Eye (tissue), 1 donor: ENCODE results near the gene ANKRD11.
"Not testable (repeated sequence)": the region's sequence is repeated elsewhere in the genome, so short reads cannot be mapped to it uniquely, and the experiment has no call there.

Source experiments
- DNase-seq: peaks from one replicate; pipeline ENCODE4 v3.0.0-alpha.2; 2015

The ANKRD11 gene

DNA sequence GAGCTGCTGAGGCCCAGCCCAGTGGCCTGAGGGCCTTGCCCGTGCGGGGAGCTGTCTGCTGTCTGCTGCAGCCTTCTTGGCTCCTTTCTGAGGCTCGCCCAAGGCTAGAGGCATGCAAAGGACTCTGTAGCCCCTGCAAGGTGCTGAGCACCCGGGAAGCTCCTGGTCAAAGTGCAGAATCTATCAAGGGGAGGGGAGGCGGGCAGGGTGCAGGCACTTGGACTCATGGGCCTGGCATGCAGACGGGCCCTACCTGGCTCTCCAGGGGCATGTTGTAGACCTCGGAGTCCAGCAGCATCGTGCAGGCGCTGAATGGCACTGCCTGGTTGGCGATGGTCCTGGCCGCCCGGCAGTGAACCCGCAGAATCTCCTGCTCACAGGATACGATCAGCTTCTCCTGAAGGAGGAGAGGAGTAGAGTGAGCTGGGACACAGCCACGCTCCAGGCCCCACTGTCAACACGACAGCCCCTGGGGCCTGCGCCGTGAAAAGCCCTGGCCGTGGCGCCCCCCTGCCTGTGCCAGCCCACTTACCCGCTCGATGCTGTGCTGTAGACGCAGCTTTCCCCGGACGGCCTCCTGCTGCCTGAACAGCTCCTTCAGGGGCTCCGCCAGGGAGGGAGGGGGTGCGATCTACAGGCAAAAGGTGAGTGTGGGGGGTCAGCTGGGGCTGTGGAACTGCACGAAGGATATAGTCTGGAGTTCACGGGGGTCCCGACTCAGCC lies 215.6 kb downstream of the ANKRD11 start:
- DNase-seq: no peak

DNA sequence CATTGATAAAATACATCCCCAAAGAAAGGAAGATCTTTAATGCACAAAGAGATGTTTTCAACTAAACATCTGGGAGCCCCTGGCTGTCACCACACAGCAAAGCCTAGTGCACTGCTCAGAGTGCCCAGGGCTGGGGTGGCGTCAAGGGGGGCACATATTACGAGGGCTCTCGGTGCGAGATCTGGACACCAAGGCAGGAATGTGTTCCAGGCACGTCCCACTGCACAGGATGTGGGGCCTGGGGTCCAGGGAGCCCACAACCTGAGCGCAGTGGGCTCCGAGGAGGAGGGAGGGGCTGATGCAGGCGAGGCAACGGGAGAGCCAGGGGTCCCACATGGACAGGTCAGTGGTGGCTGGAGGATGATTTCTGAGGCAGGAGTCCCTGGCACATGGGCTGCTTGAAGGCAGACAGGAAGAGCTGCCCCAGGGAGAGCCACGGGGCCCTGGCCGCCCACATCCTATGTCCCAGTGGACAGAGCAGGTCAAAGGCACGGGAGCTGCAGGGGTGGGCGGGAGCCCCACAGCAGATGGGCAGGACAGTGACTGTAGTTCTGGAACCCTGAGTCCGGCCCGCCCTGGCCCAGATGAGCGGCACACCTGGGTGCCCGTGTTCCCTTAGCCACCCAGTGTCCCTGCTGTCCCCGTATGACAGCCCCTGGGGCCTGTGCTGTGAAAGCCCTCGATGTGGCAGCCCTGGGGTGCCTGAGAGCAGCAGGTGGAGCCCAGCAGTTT lies 216.5 kb downstream of the ANKRD11 start:
- no peak for DNase-seq

DNA sequence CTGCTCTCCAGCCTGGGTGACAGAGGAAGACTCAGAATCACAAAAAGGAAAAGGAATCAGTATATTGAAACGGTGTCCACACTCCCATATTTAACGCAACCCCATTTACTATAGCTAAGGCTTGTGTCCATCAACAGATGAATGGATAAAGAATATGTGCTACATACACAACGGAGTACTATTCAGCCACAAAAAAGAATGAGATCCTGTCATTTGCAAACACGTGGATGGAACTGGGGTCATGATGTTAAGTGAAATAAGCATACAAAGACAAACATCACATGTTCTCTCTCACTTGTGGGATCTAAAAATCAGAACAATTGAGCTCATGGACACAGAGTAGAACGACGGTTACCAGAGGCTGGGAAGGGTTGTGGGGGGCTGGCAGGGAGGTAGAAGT lies 217.7 kb downstream of the ANKRD11 start:
- no peak for DNase-seq

DNA sequence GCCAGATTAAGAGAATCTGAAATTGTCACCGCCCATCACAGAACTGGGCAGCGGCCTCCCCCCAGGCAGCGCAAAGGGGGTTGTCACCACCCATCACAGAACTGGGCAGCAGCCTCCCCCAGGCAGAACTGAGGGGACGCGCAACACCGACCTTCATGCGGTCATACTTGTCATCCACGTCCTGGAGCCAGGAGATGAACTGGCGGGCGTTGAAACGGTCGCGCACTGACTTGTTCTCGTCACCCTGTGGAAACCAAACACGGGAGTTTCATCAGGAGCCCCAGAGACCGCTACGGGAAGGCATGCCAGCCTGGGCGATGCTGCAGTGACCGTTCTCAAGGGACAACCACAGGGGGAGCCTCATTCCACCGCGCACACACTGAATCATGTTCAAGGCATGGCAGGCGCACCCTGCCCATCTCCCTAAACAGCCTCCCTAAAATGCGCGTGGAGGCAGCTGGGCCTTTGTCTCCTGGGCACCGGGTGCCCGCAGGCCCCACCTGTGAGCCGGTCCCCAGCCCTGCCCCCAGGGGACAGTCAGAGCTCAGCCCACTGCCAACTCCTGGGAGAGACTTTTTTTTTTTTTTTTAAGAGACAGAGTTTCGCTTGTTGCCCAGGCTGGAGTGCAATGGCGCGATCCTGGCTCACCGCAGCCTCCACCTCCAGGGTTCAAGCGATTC lies 219.6 kb downstream of the ANKRD11 start:
- no peak for DNase-seq

DNA sequence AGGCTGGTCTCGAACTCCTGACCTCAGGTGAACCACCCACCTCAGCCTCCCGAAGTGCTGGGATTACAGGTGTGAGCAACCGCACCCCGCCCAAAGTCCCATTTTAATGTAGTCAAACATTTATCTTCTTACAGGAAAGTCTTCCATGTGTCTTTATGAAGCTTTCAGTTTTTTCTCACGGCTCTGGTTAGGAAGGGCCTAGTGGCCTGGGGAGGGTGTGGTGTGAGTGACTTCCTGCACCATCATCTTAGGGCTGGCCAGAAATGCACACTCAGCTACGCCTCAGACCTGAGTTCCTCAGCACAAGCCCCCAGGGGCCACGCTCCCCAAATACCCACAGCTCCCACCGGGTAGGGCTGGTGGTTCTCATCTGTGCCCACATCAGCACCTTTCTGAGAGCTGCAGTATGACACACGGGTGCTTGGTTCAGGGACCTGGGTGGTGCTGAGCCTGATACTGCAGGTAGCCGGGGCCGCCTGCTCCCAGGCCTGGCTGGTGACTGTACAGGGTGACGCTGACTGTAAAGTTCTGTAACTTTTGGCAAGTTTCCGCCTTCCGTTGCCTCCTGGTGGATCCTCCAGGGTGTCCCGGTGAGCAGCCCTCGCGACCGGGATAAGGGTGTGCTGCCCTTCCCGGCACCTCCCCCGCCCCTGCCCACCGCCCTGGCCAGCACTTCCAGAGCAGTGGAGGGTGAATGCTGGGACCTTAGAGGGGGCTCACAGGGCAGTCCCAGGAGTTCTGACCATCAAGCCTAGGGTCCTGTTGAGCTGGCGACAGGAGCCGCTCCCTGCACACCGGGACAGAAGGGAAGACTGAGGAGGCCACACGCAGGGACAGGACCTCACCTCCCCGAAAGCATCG lies 220.3 kb downstream of the ANKRD11 start:
- DNase-seq: no peak

DNA sequence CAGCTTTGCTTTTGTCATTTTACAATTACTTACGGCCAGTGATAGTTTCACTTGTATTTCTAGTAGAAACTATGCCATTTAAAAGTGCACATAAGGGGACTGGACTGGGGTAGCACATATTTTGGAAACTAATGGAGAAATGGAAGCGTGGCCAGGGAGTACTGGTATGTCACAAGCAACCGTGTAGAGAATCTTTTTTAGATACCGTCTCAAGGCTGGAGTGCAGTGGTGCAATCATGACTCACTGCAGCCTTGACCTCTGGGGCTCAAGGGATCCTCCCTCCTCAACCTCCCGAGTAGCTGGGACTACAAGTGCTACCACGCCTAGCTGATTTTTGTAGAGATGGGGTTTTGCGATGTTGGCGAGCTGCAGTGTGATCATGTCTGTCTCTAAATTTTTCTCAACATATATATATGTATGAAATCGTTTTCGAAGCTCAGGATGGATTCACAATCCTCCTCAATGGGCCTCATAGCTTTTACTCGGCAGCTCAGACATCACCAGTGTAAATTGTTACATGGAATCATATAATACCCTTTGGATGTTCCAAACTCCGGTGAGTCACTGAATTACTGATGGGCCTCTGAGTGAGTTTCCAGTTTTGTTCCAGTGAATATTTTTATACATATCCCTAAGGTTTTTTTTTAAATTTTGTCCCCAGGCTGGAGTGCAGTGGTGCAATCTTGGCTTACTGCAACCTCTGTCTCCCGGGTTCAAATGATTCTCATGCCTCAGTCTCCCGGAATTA lies 221.2 kb downstream of the ANKRD11 start:
- no peak for DNase-seq

DNA sequence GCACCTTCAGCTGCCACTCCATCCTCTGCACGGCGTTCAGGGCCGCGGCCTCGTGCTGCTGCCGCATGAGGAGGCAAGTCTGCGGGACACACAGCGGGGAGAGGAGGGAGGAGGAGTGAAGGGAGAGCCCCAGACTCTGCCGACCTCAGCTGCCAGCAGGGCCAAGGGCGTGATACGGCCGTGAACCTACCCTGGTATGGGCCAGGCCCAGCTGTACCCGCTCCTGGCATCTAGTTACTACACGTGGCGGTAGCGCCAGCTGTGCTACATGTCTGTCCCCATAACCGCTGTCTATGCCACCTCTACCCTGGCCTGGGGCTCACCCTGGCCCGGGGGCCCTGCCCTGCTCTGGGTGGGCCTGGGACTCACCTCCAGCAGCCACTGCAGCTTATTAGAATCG lies 221.8 kb downstream of the ANKRD11 start:
- DNase-seq: no peak

DNA sequence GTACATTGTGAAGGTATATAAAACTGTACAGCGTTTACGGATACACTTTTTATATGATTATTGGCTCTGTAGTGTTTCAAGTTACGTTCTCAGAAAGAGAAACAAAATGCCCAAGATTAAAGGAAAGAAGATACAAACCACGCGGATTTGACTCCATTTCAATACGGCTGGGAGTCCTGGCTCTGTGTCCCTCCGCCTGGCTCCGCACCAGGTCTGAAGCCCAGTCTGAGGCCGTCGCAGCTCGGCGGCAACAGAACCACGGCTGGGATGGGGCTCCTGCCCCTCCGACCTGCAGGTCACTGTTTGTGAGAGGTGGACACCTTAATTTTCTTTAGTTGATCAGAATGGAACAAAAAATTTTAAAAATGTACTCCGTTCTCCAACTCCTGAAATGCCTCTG lies 222.6 kb downstream of the ANKRD11 start:
- not testable (repeated sequence) for DNase-seq

DNA sequence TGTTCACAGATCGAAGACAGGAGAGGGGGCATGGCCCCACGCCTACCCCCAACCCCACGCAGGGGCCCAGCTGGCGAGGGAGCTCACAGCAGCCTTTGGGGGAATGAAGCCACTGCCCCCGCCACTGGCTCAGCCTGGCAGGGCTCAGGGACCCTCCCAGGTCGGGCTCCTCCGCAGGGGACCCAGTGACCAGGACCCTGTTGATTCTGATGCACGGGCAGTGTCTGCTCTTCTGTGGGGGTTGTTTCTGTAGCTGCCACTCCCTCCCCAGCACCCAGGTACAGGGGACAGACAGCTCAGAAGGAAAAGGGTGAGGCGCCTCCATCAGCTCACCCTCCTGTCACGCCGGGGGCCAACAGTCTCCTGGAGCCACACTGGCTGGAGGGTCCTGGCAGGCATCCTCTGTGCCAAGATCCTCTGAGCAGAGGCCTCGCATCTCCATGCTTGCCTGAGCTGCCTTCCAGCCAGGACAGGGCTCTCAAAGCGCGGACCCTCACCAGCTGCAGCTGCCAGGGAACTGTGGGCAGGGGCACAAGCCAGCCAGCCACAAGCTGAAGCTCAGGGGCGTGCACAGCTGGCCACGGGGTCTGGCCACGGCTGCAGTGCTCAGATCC lies 223.7 kb downstream of the ANKRD11 start:
- no peak for DNase-seq

DNA sequence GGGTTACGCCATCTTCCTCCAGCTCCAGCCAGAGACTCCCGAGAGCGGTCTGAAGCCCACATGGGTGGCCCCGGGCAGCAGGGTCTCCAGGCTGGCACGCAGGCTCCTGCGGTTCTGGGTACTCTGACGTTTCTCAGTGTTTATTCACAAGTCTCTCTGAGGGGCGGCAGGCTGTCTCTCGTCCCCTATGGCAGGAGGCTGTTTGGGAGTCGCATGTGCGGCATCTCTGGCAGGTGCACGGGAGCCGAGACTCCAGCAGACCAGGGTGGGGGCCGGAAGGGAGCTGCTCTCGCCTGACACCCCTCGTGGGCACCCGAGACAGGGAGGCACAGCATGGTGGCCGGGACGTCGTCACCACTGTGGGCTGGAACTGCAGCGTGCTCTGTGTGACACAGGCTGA lies 224.7 kb downstream of the ANKRD11 start:
- DNase-seq: no peak

DNA sequence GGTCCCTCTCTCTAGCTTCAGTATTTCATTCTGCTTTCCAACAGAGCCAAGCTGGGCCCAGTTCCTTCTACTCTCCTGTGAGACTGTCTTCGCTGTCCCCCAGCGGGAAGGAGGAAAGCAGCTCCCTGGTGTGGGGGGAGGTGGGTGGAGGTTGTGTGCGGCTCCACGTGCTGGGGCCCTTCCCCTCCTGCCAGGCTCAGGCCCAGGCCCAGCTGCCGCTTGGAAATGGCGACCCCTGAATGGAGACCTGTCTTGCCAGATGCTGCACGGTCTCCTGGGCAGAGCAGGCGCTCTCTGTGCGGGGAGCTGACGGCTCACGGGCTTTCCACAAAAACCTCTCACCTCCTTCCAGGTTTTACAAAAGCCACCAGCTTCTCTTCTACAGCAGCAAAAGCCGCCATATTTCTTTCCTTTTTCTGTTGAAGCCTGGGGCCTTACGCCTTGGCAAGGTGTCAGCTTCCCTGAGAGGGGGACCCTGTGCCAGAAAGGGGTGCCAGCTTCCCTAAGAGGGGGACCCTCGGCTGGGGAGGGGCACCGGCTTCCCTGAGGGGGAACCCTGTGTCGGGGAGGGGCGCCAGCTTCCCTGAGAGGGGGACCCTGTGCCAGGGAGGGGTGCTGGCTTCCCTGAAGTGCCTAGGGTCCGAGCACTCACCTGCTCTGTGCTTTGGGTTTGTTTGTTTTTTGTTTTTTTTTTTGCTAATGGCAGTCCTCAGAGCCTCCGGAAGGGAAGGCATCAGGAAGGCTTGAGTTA lies 225.4 kb downstream of the ANKRD11 start:
- no peak for DNase-seq

DNA sequence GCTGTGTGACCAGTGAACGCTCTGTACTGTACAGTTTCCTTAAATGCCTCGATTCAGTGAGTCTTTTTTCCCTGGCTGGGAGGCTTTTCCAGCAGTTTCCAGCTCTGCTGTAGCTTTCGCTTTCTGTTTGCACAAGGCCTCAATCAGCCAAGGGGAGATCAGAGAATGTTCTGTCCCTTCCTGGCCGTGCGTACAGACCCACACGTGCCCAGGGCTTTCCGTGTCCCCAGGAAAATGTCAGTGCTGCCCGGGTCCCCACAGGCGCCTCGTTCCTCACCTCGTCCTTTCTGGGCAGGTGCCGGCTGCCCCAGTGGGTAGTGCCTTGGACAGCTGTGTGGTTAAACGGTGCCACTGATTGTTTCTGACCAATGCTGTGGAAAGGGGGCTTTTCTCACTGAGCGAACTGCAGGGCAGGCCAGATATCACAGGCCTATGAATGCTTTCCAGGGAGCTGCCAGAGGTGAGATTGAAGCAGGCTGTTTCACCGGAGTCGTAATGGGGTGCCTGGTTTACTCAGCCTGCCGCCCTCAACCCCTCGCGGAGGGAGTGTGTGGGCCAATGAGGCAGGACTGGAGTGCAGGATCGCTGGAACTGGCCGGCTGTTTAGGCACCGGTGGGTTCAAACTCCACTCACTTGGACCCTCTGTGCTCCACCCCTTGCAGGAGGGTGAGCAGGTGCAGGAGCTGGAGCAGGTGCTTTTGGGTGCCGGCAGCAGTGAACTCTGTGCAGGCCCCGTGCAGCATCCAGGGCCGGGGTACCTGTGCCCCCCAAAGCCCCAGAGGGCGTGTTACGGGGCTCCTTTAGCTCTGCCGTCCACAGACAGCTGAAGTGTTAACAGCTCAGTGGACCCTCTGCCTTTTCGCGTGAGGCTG lies 228.4 kb downstream of the ANKRD11 start:
- no peak for DNase-seq

DNA sequence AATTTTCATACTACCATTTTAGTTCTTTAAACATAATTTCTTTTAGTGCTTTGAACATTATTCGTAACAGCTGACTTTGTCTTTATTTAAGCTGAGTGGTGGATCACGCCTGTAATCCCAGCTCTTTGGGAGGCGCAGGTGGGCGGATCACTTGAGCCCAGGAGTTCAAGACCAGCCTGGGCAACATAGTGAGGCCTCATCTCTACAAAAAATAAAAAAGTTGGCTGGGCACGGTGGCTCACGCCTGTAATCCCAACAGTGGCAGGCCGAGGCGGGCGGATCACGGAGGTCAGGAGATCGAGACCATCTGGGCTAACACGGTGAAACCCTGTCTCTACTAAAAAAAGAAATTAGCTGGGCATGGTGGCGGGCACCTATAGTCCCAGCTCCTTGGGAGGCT lies 230.5 kb downstream of the ANKRD11 start:
- not testable (repeated sequence) for DNase-seq

DNA sequence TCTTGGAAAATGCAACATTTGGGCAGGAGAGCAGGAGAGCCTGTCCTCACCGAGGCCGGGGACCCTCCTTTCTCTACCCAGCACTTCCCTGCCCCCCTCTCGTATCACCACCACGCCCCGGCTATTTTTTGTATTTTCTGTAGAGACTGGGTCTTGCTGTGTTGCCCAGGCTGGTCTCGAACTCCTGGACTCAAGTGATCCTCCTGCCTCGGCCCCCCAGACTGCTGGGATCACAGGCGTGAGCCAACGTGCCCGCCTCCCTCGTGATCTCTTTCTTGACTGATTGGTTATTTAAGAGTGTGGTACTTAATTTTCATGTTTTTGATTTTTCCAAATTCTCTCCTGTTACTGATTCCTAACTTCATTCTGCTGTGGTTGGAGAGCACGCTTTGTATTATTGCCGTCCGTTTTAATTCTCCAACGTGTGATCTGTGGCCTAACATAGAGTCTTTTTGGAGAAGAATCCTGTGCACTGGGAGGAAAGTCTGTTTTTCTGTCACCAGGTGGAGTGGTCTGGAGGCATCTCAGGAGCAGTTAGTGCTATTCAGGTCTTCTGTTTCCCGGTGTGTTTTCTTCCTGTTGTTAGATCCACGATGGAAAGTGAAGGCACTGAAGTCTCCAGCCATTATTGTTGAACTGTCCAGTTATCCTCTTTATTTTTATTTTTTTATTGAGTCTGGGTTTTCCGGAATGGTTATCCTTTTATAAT lies 232.4 kb downstream of the ANKRD11 start:
- peak; percentile 21 for DNase-seq

DNA sequence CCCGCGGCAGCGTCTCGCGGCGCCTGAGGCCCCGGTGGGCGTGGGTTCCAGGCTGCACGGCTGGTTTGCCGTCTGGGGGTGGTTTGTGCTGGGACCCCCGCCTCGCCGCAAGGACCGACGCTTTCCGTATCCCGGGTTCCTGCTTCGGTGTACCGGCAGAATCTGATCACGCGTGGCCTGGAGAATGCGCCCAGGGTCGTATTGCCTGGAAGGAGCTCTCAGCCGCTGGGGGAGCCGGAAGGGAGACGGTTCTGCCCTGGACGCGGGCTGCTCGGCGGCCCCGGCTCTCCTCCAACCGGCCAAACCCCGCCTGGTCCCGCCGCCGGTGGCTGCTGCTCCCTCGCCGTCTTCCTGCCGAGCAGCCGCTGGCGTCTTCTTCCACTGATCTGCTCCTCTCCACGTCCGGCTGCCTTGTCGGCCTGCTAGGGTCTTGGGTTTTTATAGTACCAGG lies 233.1 kb downstream of the ANKRD11 start:
- DNase-seq: peak; percentile 58

DNA sequence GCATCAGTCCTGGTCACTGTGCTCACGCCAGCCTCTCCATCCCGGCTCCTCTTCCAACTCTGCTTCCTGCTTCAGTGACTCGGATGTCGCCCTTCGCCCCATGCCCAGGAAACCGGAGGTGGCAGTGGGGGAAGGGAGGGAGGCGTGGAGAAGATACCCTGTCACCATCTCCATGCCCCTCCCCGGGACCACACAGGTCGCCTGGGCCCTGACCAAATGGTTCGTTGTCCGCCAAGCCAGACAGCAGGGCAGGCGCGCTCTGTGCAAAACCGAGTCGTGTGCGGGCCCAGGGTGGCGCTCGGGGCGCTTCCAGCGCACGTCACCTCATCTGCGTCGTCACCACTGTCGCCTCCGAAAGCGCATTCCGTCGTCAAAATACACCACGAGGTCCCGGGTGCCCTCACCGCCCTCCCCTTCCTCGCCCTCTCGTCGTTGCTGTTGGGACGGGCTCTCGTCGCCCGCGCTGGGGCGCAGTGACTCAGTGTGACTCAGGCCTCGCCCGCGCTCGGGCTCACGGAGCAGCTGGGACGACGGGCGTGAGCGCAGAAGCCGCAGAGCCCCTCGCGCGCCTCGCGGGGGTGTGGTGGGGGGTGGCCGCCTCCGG lies 233.6 kb downstream of the ANKRD11 start:
- DNase-seq: peak; percentile 77

DNA sequence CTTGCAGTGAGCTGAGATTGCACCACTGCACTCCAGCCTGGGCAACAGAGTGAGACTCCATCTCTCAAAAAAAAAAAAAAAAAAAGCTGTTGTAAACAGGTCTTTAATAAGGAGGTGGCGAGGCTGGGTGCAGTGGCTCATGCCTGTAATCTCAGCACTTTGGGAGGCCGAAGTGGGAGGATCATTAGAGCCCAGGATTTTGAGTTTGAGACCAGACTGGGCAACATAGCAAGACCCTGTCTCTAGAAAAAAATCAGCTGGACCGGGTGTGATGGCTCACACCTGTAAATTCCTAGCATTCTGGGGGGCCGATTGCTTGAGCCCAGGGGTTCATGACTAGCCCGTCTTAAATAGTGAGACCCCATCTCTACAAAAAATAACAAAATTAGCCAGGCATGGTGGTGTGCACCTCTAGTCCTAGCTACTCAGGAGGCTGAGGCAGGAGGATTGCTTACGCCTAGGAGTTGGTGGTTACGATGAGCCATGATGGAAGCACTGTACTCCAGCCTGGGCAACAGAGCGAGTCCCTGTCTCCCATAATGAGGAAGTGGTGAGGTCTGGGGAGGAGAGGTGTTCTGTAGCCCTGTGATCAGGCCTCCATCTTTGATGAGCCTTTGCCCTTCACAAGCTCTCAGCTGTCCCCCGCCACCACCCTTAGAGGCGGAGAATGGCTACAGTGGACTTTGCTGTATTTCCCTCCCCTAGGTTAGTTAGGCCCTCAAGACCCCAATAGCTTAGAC lies 236.6 kb downstream of the ANKRD11 start:
- no peak for DNase-seq
